LHCN-M2 (cell line): ENCODE results near the gene CDHR2. TPM values are rescaled to one million over a fixed set of nuclear protein-coding genes. Genes with fewer than 3 reads are reported as not detected.
"Not testable (repeated sequence)": the region's sequence is repeated elsewhere in the genome, so short reads cannot be mapped to it uniquely, and the experiment has no call there.

Experiments used
- DNase-seq: peaks from one replicate; pipeline ENCODE4 v3.0.0-alpha.2; 2012; ENCODE audit warnings: low read depth
- total RNA-seq: library from RNA; depleted of rRNA; stranded (reverse); fragments of >200 nt; gene quantifications from 2 replicates; pipeline ENCODE4 v1.2.3, GENCODE V29; 2014

Gene CDHR2
- total RNA-seq, 1 experiment from 2014 or later = not detected

GRCh38 chr5:176568657-176569056 lies 19.5 kb downstream of the CDHR2 start:
- no peak for DNase-seq

- no peak for DNase-seq
These were observed 20.9 kb downstream of the CDHR2 start for GRCh38 chr5:176570044-176570443.

- DNase-seq = peak; percentile 25
These were observed 24.6 kb downstream of the CDHR2 start for GRCh38 chr5:176573564-176574296.

- DNase-seq = no peak
These were observed 25.1 kb downstream of the CDHR2 start for GRCh38 chr5:176574297-176574591.

- no peak for DNase-seq
These were observed 25.9 kb downstream of the CDHR2 start for GRCh38 chr5:176575066-176575465.

- no peak for DNase-seq
These were observed 26.6 kb downstream of the CDHR2 start for GRCh38 chr5:176575488-176576422.

GRCh38 chr5:176577312-176578176 lies 28.4 kb downstream of the CDHR2 start:
- DNase-seq = no peak

GRCh38 chr5:176578391-176578808 lies 29.3 kb downstream of the CDHR2 start:
- no peak for DNase-seq

- DNase-seq = no peak
These were observed 30.2 kb downstream of the CDHR2 start for GRCh38 chr5:176579323-176579722.

GRCh38 chr5:176581361-176581760 lies 32.2 kb downstream of the CDHR2 start:
- no peak for DNase-seq

- DNase-seq = no peak
These were observed 33.9 kb downstream of the CDHR2 start for GRCh38 chr5:176583076-176583475.

- no peak for DNase-seq
These were observed 38.3 kb downstream of the CDHR2 start for GRCh38 chr5:176587398-176587797.

- no peak for DNase-seq
These were observed 39.2 kb downstream of the CDHR2 start for GRCh38 chr5:176588297-176588696.

- no peak for DNase-seq
These were observed 40.1 kb downstream of the CDHR2 start for GRCh38 chr5:176589039-176589769.

- DNase-seq = no peak
These were observed 41.0 kb downstream of the CDHR2 start for GRCh38 chr5:176590035-176590717.

GRCh38 chr5:176591667-176592066 lies 42.5 kb downstream of the CDHR2 start:
- DNase-seq = not testable (repeated sequence)

- DNase-seq = no peak
These were observed 43.4 kb downstream of the CDHR2 start for GRCh38 chr5:176592573-176592972.

GRCh38 chr5:176593273-176593869 lies 44.2 kb downstream of the CDHR2 start:
- no peak for DNase-seq

GRCh38 chr5:176594554-176594953 lies 45.4 kb downstream of the CDHR2 start:
- no peak for DNase-seq

- DNase-seq = no peak
These were observed 46.3 kb downstream of the CDHR2 start for GRCh38 chr5:176595386-176595943.
